A172 (cell line): ENCODE measurements around the gene LAMTOR4. TPM values are rescaled to one million over a fixed set of nuclear protein-coding genes. Genes with fewer than 3 reads are reported as not detected.
A peak's percentile ranks its signal among the peaks of the same experiment; 100 is the strongest.
"Not testable (repeated sequence)": the region's sequence is repeated elsewhere in the genome, so short reads cannot be mapped to it uniquely, and the experiment has no call there.

Experiments used
- DNase-seq: peaks from one replicate; pipeline ENCODE4 v3.0.0-alpha.2; 2015; ENCODE audit warnings: low spot score
- total RNA-seq: library from RNA; depleted of rRNA; stranded (reverse); fragments of >200 nt; shearing (Covaris generic); gene quantifications from 2 replicates; pipeline ENCODE4 v1.2.3, GENCODE V29; 2014

Gene LAMTOR4
- total RNA-seq, 1 experiment from 2014 or later = 154 TPM

DNA sequence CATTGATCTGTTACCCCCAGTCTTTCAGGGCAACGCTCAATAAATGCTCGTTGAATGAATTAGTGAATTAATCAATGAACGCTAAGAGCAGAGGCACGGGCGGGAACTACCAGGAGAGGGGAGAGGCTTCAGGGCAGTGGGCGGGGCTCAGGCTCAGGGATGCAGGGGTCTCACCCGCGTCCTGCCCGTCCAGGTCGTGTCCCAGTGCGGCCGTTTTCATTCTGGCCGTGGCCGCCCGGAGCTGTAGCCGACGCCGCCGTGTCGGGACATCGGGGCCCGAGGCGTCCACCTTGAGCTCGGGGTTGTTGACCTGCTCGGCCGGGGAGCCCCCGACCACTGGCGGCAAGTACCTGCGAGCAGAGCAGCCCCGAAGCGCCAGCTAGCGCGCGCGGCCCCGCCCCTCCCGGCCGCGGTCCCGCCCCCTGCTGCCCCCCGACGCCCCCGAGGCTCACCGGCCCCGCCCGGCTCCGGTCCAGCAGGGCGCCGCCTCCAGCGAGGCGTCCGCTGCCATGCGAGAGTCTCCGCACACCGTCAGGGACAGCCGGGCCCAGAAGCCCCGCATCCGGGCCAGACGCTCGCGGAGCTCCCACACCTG, 22.5 kb downstream of the LAMTOR4 start:
- DNase-seq = no peak

DNA sequence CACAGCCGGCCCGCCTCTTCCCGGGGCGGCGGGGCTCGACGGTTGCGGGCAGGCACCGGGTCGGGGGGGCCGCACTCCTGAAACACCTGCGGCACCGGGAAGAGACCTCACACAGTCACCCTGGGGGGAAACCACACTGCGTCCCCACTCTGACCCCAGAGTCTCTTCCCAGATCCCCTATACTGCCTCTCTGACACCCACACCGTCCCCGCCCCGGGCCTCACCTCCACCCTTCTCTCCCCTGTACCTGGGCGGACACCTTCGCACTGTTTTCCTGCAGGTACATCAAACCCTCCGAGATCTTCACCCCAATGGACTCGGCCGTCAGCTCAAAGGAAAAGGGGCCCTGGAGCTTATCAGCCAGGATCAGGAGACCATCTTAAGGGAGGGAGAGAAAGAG, 23.1 kb downstream of the LAMTOR4 start:
- no peak for DNase-seq

DNA sequence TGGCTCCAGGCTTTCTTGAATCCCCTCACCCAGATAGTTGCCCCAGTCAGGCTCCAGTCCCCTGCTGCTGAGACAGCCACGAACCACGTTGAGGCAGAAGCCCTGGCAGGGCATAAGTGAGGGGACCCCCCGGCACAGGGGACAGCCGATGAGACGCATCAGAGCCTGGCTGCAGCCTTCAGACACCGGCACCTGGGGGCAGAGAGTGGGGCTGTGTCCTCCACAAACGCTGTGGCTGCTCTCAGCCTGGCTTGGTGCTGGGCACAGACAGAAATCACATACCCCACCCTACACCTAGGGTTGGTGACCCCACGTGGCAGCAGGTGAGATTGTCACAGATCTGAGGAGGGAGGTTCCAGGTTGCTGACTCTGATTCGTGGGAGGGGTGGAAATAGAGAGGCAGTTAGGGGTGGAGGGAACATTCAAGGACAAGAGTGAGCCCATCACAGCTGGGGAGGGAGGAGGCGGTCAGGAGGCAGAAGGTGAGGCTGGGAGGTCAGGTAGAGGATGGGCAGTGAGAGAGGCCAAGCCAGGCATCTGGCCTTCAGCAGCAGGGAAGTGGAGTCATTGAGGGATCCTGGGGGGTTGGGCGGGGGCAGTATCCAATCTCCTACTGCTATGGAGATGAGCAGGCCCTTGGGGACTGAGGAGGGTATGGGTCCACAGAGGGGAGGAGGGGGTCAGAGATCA, 25.2 kb downstream of the LAMTOR4 start:
- DNase-seq = no peak

DNA sequence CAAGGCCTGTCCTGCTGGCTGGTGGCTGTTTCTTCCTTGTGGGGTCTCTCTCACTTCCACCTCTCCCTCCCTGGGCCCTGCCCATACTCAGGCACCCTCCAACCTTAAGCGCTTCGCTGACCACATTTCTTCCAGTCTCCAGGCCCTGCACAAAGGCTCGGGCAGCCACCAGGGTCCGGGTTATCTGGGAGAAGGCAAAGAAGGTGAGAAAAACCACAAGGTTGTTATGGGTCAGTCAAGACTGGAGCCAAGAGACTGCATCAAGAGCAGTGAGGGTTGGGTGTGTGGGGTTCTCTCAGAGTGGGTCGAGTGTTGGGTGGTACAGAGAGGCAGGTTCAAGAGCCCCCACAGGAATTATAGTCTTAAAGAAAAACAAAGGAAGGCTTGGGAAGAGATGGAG, 25.9 kb downstream of the LAMTOR4 start:
- DNase-seq = no peak

DNA sequence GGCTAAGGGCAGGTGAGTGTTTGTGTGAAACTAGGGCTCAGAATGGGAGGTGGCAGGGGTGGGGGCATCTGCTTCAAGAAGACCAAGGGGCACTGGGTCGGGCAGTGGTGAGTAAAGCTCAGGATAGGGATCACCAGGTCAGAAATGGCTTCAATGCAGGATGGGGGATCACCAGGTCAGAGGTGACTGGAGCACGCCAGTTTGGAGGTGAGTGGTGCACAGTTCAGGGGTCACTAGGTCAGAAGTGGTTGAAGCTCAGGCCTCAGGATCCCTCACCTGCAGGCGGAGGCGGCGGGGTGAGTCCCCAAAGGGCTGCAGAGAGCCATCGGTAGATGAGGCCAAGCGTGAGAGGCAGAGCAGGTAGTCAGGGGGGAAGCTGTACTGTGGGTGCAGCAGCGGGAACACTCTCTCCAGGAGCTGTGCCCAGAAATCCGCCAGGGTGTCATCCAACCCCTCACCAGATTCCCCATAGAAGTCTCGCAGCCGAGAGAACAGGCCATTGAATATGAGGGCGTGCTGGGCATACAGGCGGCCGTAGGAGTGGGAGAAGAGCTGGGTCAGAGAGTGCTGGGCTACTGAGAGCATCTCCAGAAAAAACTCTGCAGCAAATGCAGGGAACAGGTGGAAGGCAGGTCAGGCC, 26.7 kb downstream of the LAMTOR4 start:
- DNase-seq = no peak

DNA sequence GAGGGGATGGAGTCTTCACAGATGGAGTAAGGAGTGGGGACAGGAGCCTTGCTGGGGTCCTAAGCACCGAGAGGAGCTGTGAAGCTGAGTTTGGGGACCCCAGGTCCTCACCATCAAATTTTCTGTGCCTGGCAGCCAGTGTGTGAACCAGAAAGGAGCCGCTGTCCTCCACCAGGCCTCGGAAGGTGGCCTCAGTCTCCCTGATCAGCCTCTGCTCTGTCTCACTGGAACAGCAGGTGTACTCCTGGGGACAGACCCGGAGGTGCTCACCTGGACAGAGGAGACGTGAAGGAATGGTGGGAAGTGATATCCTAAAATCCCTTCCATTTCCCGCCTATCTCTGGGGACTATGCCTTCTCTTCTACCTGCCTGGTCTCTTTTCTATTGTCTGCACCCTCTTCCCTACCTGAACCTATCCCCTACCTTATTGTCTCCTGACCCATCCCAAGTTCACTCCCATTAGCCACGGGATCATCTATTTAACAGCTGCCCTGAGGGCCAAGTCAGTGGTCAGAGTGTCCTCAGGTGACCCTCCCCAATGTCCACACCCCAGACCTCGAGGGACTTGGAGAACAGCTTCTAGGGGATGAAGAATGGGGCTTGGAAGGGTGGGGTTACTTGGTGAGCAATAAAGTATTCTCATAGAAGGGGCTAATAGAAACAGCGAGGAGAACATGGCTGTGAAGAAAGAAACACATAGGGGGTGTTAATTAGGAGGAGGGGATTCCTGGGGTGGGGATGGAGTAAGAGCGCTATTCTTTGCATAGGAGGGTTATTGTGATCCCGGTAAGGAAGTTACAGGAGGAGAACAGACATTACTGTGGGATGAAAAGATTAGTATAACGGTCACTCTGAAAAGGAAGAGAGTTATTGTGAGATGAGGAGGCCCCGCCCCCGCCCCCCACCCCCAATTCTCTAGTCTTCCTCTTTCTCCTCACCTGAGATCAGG, 27.7 kb downstream of the LAMTOR4 start:
- no peak for DNase-seq

DNA sequence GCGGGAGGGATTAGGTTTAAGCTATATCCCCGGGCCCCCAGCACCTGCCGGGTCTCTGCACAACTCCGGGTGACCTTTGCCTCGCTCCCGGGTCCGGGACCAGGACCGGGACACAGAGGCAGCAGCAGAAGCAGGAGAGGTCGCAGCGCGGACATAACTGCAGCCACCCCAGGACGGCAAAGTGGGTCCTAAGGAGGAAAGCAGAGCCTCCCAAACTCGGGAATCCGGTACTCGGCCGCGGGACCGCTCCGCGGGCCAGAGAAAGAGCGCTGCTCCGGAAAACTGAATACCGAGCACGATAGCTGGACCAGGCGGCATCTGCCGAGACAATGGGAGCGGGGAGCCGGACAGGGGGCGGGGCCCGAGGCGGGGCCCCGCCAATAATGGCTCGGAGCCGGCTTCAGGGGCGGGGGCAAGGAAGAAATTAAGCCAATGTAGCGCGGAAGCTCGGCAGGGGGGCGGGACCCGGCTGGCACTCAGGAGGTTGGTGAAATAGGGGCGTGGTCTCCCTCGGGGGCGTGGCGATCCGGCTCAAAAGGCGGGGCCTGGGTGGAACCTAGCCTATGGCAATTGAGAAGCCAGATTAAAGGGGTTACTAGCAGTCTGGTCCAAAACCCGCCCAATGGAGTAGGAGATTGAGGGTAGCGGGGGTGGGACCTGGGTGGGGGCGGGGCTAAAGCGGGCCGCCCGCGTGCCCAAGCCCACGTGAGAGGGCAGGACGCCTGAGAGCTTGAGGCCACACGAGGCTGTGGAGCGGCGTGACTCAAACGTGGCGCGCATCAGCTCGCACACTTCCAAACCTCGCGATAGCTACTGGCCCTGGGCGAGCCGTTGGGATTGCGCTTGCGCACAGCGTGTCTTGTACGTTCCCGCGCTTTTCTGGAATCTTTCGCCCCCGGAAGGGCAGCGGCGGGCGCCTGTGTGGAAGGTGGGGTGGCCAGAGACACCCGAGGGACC, 28.6 kb downstream of the LAMTOR4 start, which contains the start of the genes GPC2 and STAG3:
Gene GPC2 (minus strand): TSS at position 337 of the 957 bp plus-strand sequence. CDS start 182 bp downstream, at position 155.
Gene STAG3 (plus strand): TSS at position 874 of the 957 bp plus-strand sequence. CDS start 2,639 bp downstream, outside the sequence.
- DNase-seq = peak; percentile 95

DNA sequence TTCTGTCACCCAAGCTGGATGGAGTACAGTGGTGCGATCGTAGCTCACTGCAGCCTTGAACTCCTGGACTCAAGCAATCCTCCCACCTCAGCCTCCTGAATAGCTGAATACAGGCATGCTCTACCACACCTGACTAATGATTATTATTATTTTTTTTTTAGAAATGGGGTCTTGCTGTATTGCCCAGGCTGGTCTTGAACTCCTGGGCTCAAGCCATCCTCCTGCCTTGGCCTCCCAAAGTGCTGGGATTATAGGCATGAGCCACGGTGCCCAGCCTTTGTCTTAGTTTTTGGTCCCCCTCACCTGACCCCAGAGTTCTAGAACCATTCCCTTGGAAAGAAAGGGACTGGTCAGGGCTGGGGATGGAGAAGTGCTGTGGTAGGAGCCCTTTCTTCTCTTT, 31.4 kb downstream of the LAMTOR4 start:
- DNase-seq = not testable (repeated sequence)

DNA sequence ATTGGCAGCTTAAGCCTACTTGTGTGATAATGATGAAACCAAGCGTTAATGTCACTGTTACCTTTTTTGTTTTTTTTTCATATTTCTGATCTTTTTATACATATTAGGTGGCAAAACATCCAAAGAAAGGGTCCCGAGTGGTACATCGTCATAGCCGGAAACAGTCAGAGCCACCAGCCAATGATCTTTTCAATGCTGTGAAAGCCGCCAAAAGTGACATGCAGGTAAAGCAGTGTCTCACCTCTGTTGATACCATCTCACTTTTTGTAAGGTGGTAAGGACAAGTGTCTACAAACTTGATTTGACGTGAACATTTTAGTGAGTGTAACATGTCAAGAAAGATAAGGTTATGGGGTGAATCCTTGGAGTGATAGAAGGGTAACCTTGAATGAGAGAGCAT, 33.9 kb downstream of the LAMTOR4 start:
- not testable (repeated sequence) for DNase-seq

DNA sequence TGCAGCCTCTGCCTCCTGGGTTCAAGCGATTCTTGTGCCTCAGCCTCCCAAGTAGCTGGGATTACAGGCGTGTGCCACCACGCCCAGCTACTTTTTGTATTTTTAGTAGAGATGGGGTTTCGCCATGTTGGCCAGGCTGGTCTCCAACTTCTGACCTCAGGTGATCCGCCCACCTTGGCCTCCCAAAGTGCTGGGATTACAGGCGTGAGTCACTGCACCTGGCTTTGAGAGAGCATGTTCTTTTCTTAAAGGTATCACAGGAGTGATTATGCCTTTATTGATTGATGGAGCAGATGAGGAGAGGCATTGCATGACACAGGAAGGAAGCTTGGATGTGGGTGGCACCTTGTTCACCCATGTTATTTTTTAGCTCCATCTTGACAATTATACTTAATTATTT, 34.4 kb downstream of the LAMTOR4 start:
- DNase-seq = not testable (repeated sequence)

DNA sequence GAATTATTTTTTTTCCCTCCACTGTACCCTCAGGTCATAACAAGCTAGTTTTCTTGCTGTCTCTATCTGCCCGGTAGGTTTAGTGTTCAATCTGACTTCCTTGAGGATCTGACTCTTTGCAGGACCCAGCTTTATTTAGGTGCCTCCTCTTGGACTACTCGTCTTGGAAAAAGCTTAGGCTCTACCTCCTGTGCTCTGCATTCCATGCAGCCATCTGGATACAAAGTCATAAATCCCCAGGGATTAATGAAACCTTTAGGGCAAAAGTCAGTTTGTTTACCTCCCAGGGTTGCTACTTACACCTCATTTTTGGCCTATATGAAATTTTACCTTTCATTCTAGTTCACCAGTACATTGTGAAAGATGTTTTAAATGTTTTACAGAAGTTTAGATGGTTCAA, 37.0 kb downstream of the LAMTOR4 start:
- no peak for DNase-seq

DNA sequence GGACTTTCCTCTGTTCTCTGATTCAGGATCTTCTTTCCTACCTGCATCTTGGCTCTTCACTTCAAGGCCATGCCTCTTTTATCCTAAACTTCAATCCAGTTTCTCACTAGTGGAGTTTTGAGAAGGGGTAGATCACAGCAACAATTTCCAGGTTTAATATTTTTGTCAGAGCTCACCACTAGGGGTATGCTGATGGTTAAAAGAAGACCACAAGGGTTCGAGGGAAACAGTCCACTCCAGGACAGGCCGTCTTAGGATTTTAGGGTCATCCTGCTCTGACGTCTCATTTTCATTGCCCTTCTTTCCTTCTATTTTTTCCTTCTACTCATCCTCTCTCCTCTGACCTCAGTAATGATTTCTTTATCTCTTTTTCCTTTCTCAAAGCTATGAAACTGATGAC, 40.3 kb downstream of the LAMTOR4 start:
- DNase-seq = no peak

DNA sequence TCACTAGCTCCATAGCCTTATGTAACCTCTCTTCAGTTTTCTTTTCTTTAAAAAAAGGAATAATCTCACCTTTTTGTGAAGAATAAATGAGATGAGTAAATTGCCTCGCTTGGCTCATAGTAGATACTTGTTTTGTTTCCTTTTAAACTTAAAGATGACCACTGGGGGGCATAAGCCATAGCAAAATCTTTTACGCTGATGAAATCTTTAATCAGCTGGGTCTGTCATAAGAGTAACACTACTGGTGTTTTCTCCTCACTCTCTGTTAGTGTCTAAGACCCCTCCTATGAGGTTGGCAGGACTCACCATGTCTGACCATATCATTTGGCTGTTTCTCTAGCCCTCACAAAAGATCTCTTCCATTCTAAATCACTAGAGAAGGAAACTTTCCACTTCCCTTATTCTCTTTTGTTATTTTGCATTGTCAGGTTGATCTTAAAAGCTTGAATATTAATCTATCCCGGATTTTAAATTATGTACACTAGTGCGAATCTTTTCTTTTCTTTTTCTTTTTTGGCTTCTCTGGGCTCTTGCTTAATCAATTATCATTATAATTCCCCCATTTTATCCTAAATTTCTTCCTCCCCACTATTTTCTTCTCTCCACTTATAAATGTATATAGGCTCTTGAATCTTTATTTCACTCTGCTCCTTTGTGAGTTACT, 41.5 kb downstream of the LAMTOR4 start:
- peak; percentile 42 for DNase-seq

DNA sequence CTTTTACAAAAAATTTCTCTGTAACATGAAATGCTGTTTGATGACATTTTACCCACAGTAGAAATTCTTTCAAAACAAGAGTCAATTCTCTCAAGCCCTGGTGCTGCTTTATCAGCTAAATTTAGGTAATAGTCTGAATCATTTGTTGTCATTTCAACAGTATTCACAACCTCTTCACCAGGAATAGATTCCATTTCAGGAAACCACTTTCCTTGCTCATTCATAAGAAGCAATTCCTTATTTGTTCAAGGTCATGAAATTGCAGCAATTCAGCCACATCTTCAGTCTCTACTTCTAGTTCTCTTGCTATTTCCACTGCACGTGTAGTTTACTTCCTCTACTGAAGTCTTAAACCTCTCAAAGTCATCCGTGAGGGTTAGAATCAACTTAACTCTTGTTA, 43.1 kb downstream of the LAMTOR4 start:
- DNase-seq = no peak

DNA sequence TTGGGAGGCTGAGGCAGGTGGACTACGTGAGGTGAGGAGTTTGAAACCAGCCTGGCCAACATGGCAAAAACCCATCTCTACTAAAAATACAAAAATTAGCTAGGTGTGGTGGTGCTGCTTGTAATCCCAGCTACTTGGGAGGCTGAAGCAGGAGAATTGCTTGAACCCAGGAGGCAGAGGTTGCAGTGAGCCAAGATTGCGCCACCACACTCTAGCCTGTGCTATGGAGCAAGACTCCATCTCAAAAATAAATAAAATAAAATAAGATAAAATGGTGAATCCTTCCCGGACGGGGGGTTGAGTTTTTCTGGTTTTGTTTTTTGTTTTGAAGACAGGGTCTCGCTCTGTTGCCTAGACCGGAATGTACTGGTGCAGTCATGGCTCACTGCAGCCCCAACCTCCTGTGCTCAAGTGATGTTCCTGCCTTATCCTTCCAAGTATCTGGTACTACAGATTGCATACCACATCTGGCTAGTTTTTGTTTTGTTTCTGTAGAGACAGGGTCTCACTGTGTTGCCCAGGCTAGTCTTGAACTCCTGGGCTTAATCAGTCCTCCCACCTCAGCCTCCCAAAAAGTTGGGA, 43.7 kb downstream of the LAMTOR4 start:
- DNase-seq = not testable (repeated sequence)

DNA sequence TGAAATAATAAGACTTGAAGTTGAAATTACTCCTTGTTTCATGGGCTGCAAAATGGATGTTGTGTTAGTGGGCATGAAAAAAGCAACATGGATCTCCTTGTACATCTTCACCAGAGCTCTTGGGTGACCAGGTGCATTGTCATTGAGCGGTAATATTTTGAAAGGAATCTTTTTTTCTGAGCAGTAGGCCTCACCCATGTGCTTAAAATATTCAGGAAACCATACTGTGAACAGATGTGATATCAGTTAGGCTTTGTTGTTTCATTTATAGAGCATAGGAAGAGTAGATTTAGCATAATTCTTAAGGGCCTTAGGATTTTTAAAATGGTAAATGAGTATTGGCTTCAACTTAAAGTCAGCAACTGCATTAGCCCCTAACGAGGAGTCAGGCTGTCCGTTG, 44.3 kb downstream of the LAMTOR4 start:
- no peak for DNase-seq

DNA sequence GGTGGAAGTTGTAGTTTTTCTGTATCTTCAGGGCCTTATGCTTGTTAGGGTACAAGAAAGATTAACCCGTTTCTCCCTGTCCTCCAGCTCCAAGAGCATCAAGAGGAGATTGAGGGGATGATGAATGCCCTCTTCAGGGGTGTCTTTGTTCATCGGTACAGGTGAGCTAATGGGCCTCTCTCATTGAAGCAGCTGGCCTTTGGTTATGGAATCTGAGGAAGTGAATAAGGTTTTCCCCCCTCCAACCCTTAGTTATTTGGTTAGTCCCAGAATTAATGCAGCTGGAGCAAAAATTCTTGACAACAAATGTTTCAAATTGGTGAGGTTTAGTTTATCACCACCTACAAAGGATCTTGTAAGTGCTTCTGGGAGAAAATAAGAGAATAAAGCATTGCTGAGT, 46.5 kb downstream of the LAMTOR4 start:
- DNase-seq = no peak

DNA sequence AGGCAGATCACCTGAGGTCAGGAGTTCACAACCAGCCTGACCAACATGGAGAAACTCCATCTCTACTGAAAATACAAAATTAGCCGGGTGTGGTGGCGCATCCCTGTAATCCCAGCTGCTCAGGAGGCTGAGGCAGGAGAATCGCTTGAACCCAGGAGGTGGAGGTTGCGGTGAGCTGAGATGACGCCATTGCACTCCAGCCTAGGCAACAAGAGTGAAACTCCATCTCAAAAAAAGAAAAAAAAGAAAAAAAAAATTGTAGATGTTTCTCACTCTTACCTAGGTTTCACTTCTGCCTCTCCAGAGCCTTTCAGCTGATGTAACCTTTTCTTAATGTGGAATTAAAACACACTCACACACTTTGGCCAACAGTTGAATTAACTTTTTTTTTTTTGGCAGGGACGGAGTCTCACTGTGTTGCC, 47.2 kb downstream of the LAMTOR4 start:
- DNase-seq = not testable (repeated sequence)

DNA sequence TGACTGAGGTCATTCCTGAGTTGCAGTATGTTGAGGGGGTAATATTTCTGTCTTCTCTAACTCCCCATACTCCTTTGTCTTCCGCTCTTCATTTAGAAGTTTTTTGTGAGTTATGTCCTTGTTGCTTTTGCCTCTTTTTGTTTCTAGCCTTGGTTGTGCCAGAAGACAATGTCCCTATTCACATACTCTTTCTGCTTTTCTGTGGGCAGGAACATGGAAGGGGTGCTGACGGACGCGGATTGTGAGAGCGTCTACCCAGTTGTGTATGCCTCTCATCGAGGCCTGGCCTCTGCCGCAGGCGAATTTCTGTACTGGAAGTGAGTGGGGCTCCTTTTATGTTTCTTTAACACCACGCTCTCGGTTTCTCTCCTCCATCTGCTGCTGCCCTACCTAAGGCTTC, 49.5 kb downstream of the LAMTOR4 start:
- DNase-seq = no peak

DNA sequence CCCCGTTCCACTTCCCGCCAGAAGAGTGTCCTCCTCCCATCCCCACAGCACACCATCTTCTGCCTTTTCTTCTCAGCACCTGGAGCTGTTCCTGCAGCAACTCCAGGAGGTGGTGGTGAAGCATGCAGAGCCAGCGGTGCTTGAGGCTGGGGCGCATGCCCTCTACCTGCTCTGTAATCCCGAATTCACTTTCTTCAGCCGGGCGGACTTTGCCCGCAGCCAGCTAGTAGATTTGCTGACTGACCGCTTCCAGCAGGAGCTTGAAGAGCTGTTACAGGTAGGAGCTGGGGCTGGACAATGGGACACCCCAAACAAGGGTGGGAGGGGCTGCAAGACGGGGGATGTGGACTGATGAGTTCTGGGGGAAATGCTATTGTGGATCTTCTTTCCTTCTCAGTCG, 52.0 kb downstream of the LAMTOR4 start:
- no peak for DNase-seq
